ENCODE data around the gene LARGE1. TPM values are rescaled to one million over a fixed set of nuclear protein-coding genes. Genes with fewer than 3 reads are reported as not detected.

LARGE1 gene
- total and polyA plus RNA-seq, 2 of the 8 experiments (the other 6 are each of a cell fraction or from before 2014, with no cell fraction given), result 43.7 to 83.0 TPM

- WGBS, 2 experiments (ENCODE audit: extremely low coverage in 1 of 2, insufficient coverage in 1 of 2, insufficient read length in 1 of 2, insufficient replicate concordance in 2 of 2, low coverage in 1 of 2, low lambda C conversion rate in 2 of 2, missing lambda C conversion rate in 1 of 2), result 95% methylated on average over 5 of the region's 5 CpGs; no CpG with 5 or more reads in 1 of the 2 experiments
- Histone ChIP-seq H4K91ac (replicated peaks; ENCODE audit: insufficient read length, low read length) (no peak overlapping the region), H3K23me2 (ENCODE audit: low read depth, low read length) (peaks cover 3% of the 10 kb centered on the region; the same call in 1 of the 2 replicates), H2AFZ (ENCODE audit: low read length) (no peak overlapping the region), H2BK20ac (ENCODE audit: low read length) (no peak overlapping the region), H3K4me2 (ENCODE audit: insufficient read depth in 1 of 2, low read depth in 2 of 2, low read length in 2 of 2) (no peak overlapping the region), H3K4me3 (ENCODE audit: extremely low read depth in 1 of 4, insufficient read depth in 2 of 4, low read depth in 3 of 4, low read length in 4 of 4) (no peak overlapping the region), H3K4ac (replicated peaks; ENCODE audit: insufficient read length, low read depth, low read length) (no peak overlapping the region), H3K23ac (ENCODE audit: insufficient read length) (no peak overlapping the region), H3K18ac (ENCODE audit: extremely low read depth, low read length) (no peak overlapping the region), H2BK120ac (replicated peaks; ENCODE audit: low read depth, low read length) (no peak overlapping the region), H3K14ac (ENCODE audit: insufficient read length) (no peak overlapping the region), H2AK5ac (ENCODE audit: low read depth, low read length) (no peak overlapping the region), H2BK5ac (ENCODE audit: low read depth, low read length) (no peak overlapping the region), H2BK12ac (ENCODE audit: low read depth, low read length) (no peak overlapping the region), H3K79me2 (ENCODE audit: control insufficient read depth in 1 of 2, insufficient read depth in 2 of 2, low read length in 2 of 2) (no peaks in the 10 kb centered on the region), H3K27ac (ENCODE audit: low read depth, low read length) (no peak overlapping the region), H2BK15ac (ENCODE audit: low read length) (no peak overlapping the region), H3K9ac (replicated peaks in 1 of 4; ENCODE audit: extremely low read depth in 1 of 4, low read depth in 3 of 4, low read length in 3 of 4) (no peak overlapping the region), H3K4me1 (replicated peaks in 1 of 4; ENCODE audit: control insufficient read depth in 3 of 4, insufficient read depth in 4 of 4, low read length in 3 of 4) (peaks cover 0 to 6% (median 2%) of the 10 kb centered on the region in 4 experiments; a peak in 2 of 7 replicates), H3K36me3 (ENCODE audit: control insufficient read depth in 2 of 4, insufficient read depth in 4 of 4, low read length in 3 of 4) (no peaks in the 10 kb centered on the region), H4K20me1 (replicated peaks in 1 of 2; ENCODE audit: control insufficient read depth in 1 of 2, insufficient read depth in 2 of 2, low read length in 2 of 2) (no peaks in the 10 kb centered on the region), H4K5ac (ENCODE audit: insufficient read length, low read depth, low read length) (no peak overlapping the region), H3K9me3 (ENCODE audit: insufficient read depth in 2 of 2, low read depth in 1 of 2, low read length in 1 of 2) (no peaks in the 10 kb centered on the region), H4K8ac (ENCODE audit: extremely low read depth, insufficient read depth, low read length) (no peak overlapping the region), H3K27me3 (replicated peaks in 1 of 4; ENCODE audit: control insufficient read depth in 3 of 4, extremely low read depth in 1 of 4, insufficient read depth in 3 of 4, low read length in 3 of 4) (no peaks in the 10 kb centered on the region), H3K56ac (replicated peaks; ENCODE audit: insufficient read length, low read depth, low read length) (no peak overlapping the region), H3K79me1 (ENCODE audit: low read depth, low read length) (no peaks in the 10 kb centered on the region)
- no peak for DNase-seq (ENCODE audit: low read depth in 1 of 2, low spot score in 2 of 2)
- FAIRE-seq, result no peak
- ChIA-PET CTCF (ENCODE audit: partially characterized antibody) (interaction anchor here (0.6 kb wide), 2 partner anchors 167 to 1488 kb away, joined by 3 to 4 read pairs; no protein-coding TSS in a partner anchor), POLR2A (ENCODE audit: partially characterized antibody) (no interaction called here)
- no peak for TF ChIP-seq SIX5 (IDR thresholded peaks at IDR 0.05; ENCODE audit: low read depth, low read length)
- no peak for TF ChIP-seq ASH2L (IDR thresholded peaks at IDR 0.05; ENCODE audit: low read length)
- TF ChIP-seq POLR2A (IDR thresholded peaks at IDR 0.05; ENCODE audit: control extremely low read depth in 1 of 2, low read depth in 2 of 2, low read length in 2 of 2), result no peak
- TF ChIP-seq CTBP2 (IDR thresholded peaks at IDR 0.05; ENCODE audit: borderline replicate concordance, insufficient read depth, insufficient read length, low read length), result no peak
- no peak for TF ChIP-seq FOSL1 (IDR thresholded peaks at IDR 0.05; ENCODE audit: insufficient read depth, low read depth, low read length)
- TF ChIP-seq, protein P1, sequence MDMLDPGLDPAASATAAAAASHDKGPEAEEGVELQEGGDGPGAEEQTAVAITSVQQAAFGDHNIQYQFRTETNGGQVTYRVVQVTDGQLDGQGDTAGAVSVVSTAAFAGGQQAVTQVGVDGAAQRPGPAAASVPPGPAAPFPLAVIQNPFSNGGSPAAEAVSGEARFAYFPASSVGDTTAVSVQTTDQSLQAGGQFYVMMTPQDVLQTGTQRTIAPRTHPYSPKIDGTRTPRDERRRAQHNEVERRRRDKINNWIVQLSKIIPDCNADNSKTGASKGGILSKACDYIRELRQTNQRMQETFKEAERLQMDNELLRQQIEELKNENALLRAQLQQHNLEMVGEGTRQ (IDR thresholded peaks at IDR 0.05; ENCODE audit: low read length), result no peak
- TF ChIP-seq BRCA1 (IDR thresholded peaks at IDR 0.05; ENCODE audit: low read depth, low read length), result no peak
- no peak for TF ChIP-seq RBBP5 (IDR thresholded peaks at IDR 0.05; ENCODE audit: borderline replicate concordance, low read depth, low read length)
- no peak for TF ChIP-seq RNF2 (IDR thresholded peaks at IDR 0.05; ENCODE audit: borderline replicate concordance, low read depth, low read length, missing control alignments, poor library complexity, severe bottlenecking)
- no peak for TF ChIP-seq TAF7 (optimal IDR thresholded peaks at IDR 0.05; ENCODE audit: borderline replicate concordance, low read depth, low read length)
- TF ChIP-seq RAD21 (IDR thresholded peaks at IDR 0.05 in 1 of 2, conservative IDR thresholded peaks at IDR 0.05 in 1 of 2; ENCODE audit: low read depth in 2 of 2, low read length in 2 of 2), result no peak
- no peak for TF ChIP-seq SP2 (IDR thresholded peaks at IDR 0.05; ENCODE audit: low read length)
- no peak for TF ChIP-seq TAF1 (IDR thresholded peaks at IDR 0.05; ENCODE audit: low read depth, low read length)
These were observed 7.5 kb upstream of the LARGE1 start for GRCh38 chr22:33927752-33928151.
